Fibroblast of villous mesenchyme (primary cell): ENCODE results near the gene PXYLP1. TPM values are rescaled to one million over a fixed set of nuclear protein-coding genes. Genes with fewer than 3 reads are reported as not detected.

Source experiments
- DNase-seq: peaks from one replicate; pipeline ENCODE4 v3.0.0-alpha.2; 2010; ENCODE audit warnings: low read depth
- H3K4me3 ChIP-seq: 2 replicates; pipeline ENCODE4 v1.5.1; 2011; ENCODE audit warnings: low read depth, mild to moderate bottlenecking, low read length
- CTCF ChIP-seq: IDR thresholded peaks from 2 replicates; pipeline ENCODE4 v1.5.1; 2012; ENCODE audit warnings: low read depth, mild to moderate bottlenecking, low read length; ENCODE audit not compliant: insufficient read depth
- total RNA-seq: library from RNA; depleted of rRNA; stranded (reverse); fragments of >200 nt; gene quantifications from 2 replicates; pipeline ENCODE4 v1.2.3, GENCODE V29; 2012

The PXYLP1 gene
- total RNA-seq, 1 donor: 3.5 TPM

GRCh38 chr3:141234283-141234682 is 2.7 kb downstream of the PXYLP1 start:
- H3K4me3 ChIP-seq: no peak overlapping the region
- TF ChIP-seq CTCF: no peak
- no peak for DNase-seq

- no peak for TF ChIP-seq CTCF
These were observed 4.1 kb downstream of the PXYLP1 start for GRCh38 chr3:141235661-141236171.

GRCh38 chr3:141236361-141236760 is 4.7 kb downstream of the PXYLP1 start:
- no peak overlapping the region for H3K4me3 ChIP-seq
- TF ChIP-seq CTCF: no peak
- DNase-seq: no peak

More at GRCh38 chr3:141235661-141236171, 4.1 kb downstream of the PXYLP1 start:
- no peak overlapping the region for H3K4me3 ChIP-seq
- DNase-seq: no peak

GRCh38 chr3:141237701-141238521 is 6.3 kb downstream of the PXYLP1 start:
- DNase-seq: no peak
- H3K4me3 ChIP-seq: no peak overlapping the region
- TF ChIP-seq CTCF: no peak

- H3K4me3 ChIP-seq: no peak overlapping the region
- TF ChIP-seq CTCF: no peak
- DNase-seq: peak; percentile 42
These were observed 8.1 kb downstream of the PXYLP1 start for GRCh38 chr3:141239511-141240281.

- no peak for DNase-seq
- TF ChIP-seq CTCF: no peak
- H3K4me3 ChIP-seq: no peak overlapping the region
These were observed 8.7 kb downstream of the PXYLP1 start for GRCh38 chr3:141240286-141240685.
